ENCODE data around the gene ARHGEF19.

DNA sequence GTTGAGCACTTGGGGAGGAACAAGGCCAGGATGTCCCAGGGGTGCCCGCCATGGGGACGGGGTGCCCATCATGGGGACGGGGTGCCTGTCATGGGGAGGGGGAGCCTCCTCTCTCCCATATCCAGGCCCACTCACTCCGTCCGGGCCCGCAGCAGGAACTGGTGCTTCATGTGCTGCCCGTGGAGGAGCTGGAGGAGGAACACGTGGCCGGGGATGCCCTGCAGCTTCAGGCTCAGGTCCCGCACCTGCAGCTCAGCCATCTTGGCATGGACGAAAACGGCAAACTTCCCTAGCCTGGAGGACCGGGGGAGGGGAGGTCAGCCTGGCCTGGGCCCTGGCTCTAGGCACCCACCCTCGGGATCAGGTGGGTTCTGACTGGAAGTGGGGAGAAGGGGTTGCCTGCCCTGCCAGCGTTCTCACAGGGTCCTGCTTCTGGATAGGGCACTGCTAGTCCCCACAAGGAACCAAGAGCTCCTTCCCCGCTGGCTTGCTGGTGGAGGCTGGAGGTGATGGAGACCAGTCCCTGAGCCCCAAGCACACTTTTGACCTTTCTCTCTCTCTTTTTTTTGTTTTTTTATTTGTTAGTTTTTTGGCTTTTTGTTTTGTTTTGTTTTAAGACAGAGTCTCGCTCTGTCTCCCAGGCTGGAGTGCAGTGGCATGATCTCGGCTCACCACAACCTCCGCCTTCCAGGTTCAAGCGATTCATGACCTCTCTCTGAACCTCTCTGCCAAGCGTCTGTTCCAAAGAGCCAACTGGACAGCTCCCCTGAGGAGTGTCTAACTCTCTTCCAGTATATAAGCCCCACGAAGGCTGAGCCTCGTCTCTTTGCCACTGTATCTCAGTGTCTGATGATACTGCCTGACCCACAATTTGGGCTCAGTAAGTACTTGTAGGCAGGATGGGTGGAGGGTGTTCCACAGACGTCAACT lies 9.9 kb downstream of the ARHGEF19 start:
- TF ChIP-seq EZH2 (IDR thresholded peaks at IDR 0.05) (no peak), POLR2AphosphoS5 (IDR thresholded peaks at IDR 0.05; ENCODE audit: borderline replicate concordance, low read depth, low read length) (no peak)

Measured in SK-N-MC (cell line).